GM20000 (cell line): ENCODE data around the gene ENTPD1.

Experiments used
- DNase-seq: peaks from one replicate; pipeline ENCODE4 v3.0.0; 2012; ENCODE audit warnings: low spot score
- TF ChIP-seq, protein P1 (sequence below): IDR thresholded peaks from 2 replicates; pipeline ENCODE4 v1.5.1; 2012; ENCODE audit warnings: mild to moderate bottlenecking, control low read depth; ENCODE audit errors: extremely low read depth, missing control alignments

Gene ENTPD1

DNA sequence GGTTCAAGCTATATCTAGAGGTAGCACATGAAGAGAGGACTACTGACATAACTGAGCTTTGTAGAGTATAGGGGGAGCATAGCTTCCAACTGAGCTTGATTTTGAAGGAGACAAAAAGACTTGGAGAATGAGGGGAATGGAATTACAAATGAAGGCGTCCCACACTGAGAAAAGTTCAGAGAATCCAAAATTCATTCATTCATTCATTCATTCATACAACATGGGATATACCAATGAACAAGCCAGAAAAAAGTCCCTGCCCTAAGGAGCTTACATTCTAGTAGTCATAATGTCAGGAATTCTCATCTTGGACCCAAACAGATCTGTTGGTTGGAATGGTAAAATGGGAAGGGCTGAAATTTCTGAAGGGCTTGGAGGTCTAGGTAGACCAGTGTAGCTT, 62.0 kb downstream of the ENTPD1 start:
- DNase-seq = no peak
- TF ChIP-seq, protein P1, sequence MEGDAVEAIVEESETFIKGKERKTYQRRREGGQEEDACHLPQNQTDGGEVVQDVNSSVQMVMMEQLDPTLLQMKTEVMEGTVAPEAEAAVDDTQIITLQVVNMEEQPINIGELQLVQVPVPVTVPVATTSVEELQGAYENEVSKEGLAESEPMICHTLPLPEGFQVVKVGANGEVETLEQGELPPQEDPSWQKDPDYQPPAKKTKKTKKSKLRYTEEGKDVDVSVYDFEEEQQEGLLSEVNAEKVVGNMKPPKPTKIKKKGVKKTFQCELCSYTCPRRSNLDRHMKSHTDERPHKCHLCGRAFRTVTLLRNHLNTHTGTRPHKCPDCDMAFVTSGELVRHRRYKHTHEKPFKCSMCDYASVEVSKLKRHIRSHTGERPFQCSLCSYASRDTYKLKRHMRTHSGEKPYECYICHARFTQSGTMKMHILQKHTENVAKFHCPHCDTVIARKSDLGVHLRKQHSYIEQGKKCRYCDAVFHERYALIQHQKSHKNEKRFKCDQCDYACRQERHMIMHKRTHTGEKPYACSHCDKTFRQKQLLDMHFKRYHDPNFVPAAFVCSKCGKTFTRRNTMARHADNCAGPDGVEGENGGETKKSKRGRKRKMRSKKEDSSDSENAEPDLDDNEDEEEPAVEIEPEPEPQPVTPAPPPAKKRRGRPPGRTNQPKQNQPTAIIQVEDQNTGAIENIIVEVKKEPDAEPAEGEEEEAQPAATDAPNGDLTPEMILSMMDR = no peak

DNA sequence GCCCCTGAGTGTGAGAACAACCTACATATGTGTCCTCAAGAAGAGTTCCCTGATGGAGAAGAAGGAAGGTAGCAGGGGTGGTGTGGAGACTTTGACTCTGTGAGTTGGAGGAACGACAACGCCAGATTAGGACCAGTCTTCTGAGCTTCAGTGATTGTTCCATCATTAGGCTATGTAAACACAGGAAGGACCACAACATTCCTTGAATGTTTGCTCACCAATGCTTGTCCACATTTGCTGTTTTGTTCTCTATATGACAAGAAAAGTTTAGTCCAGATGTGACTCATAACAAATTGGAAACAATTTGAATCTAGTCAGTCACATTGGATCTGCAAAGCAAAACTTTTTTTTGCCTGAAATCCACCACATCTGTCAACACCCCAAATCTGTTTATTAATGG, 62.7 kb downstream of the ENTPD1 start:
- no peak for DNase-seq
- TF ChIP-seq, protein P1 = no peak

DNA sequence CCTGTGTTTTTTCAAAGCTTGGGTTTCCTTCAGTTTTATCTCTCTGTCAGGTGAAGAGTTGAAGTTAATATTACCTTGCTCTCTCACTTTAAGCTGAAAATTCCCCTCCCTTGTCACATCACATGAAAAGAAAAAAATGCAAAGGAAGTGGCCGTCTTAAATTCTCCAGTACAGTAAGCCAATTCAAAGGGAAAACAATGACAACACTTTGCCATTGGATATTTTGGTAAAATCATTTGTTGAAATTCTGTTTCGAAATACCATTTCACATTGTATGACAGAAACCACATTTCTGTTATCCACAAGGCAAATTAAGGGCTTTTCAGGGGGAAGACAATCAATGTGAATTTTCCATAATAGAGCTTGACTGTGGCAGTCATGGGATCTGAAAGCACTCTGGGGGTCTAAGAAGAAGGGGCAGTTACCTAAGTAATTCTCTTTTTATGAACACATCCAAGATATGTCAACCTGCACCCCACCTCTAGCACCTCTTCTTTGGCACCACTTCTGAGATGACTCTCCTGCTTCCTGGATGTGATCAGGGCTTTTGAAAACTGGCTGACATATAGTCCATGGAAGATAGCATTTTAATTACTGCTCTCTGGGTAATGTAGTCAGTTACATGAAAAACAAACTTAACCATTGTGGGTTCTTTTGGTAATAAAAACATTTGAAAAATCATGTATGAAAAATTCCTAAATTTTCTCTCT, 63.8 kb downstream of the ENTPD1 start:
- TF ChIP-seq, protein P1 = no peak
- no peak for DNase-seq

DNA sequence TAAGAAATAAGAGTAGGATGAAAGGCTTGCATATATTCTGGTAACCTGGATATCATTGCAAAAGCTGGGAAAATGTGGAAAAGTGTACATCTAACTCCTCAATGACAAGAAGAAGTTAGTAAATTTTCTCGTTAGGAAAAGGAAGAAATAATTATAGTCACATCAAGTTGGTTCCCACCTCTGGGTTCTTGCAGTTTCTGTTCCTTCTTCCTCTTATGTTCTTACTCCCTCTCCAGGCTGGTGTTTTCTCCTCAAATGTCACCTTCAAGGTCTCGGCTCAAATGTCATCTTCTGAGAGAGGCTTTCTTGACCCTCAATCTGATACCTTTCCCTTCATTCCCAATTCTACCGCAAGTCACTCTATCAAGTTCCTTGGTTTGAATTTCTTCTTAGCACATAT, 64.4 kb downstream of the ENTPD1 start:
- TF ChIP-seq, protein P1 = no peak
- no peak for DNase-seq

DNA sequence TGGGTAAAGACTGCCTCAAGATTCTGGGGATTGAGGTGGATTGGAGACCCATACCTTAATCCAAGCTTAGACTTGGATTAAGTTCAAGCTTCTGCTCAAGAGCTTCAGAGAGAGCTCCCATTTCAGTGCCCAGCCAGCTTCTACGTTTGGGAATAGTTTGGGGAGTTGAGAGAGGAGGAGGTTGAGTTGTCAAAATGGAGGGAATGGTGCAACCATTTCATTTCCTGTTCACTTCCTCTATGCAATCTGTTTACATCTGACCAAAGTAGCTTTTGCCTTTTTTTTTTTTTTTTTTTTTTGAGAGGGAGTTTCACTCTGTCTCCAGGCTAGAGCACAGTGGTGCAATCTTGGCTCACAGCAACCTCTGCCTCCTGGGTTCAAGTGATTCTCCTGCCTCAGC, 65.8 kb downstream of the ENTPD1 start:
- no peak for DNase-seq
- TF ChIP-seq, protein P1 = no peak

DNA sequence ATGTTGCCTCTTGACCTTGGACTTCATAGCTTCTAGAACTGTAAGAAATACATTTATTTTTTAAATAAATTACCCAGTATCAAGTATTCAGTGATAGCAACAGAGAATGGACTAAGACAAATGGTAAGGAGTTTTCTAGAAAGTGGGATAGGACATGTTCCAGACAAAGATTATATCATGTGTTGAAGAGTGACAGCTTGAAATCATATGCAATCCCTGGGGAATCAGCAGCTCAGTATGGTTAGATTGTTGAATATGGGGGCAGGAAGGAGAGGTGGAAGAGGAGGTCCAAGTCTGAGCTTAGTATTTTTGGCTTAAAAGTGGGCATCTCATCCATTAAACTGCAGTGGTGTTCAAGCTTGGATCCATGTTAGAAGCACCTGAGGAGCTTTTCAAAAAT, 74.1 kb downstream of the ENTPD1 start:
- TF ChIP-seq, protein P1 = no peak
- no peak for DNase-seq

DNA sequence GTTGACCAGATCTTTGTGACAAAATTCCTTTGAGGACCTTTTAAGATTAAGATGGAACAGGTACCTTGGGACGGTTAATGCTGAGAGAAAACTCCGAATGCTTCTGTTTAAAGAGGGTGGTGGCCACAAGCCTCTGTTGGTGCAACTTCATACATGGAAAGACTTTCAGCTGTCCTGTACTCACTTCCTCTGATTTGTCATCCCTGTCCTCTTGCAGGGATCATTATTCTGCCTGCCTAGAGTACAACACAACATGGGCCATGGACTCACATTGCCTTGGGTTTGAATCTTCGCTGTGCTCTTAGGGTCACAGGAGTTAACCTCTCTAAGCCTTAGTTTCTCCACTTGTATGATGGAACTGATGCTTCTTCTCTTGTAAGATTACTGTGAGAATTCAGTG, 75.1 kb downstream of the ENTPD1 start:
- TF ChIP-seq, protein P1 = no peak
- no peak for DNase-seq
